IMR-90 (cell line): ENCODE measurements around the gene IBA57. TPM values are rescaled to one million over a fixed set of nuclear protein-coding genes. Genes with fewer than 3 reads are reported as not detected.

Source experiments
- ATAC-seq: fragments of 200-7000 bp; cut with Tn5 transposase; 2 replicates; pipeline ENCODE4 v1.9.1; 2020; ENCODE audit warnings: low read depth, mild to moderate bottlenecking, moderate library complexity
- BruUV-seq: library from RNA; stranded (reverse); fragments of 400-500 nt; replicated peaks from 2 replicates; lab custom pipeline; 2021; lab: Mats Ljungman, UMichigan
- CTCF ChIA-PET: fragments of 300-600 bp; formaldehyde crosslinking; extraction: SDS; loops from one replicate; lab custom pipeline; 2021; ENCODE audit warnings: antibody characterized with exemption; lab: Yijun Ruan, JAX
- POLR2A ChIA-PET: fragments of 300-600 bp; sonication (Branson Sonifier 250); formaldehyde crosslinking; loops from one replicate; lab custom pipeline; 2022; ENCODE audit warnings: antibody characterized with exemption; ENCODE audit not compliant: unreplicated experiment; lab: Charles Lee
- DNase-seq: peaks from one replicate; pipeline ENCODE4 v3.0.0; 2013
- H2AFZ ChIP-seq: replicated peaks from 2 replicates; pipeline ENCODE3; 2013; ENCODE audit warnings: low read length, mild to moderate bottlenecking; ENCODE audit not compliant: poor library complexity
- H2AK5ac ChIP-seq: 2 replicates; pipeline ENCODE4 v1.6.1; 2013; ENCODE audit warnings: low read depth, low read length, inconsistent platforms
- H2AK9ac ChIP-seq: replicated peaks from 2 replicates; pipeline ENCODE3; 2013; ENCODE audit warnings: mild to moderate bottlenecking, low read depth, low read length, moderate library complexity; ENCODE audit not compliant: poor library complexity
- H2BK120ac ChIP-seq: 2 replicates; pipeline ENCODE4 v1.6.1; 2013; ENCODE audit warnings: low read depth, low read length, inconsistent platforms
- H2BK15ac ChIP-seq: 3 replicates; pipeline ENCODE4 v1.6.1; 2013; ENCODE audit warnings: low read depth, low read length, inconsistent platforms
- H2BK20ac ChIP-seq: 2 replicates; pipeline ENCODE4 v1.6.1; 2013; ENCODE audit warnings: low read depth, mild to moderate bottlenecking, inconsistent platforms, low read length, moderate library complexity
- H2BK5ac ChIP-seq: 2 replicates; pipeline ENCODE4 v1.6.1; 2013; ENCODE audit warnings: mild to moderate bottlenecking, low read depth, low read length, inconsistent platforms; ENCODE audit not compliant: poor library complexity, severe bottlenecking
- H3K14ac ChIP-seq: replicated peaks from 2 replicates; pipeline ENCODE4 v1.6.1; 2013; ENCODE audit warnings: low read depth, low read length, inconsistent platforms
- H3K18ac ChIP-seq: 2 replicates; pipeline ENCODE4 v1.6.1; 2013; ENCODE audit warnings: low read depth, low read length, control low read depth
- H3K23ac ChIP-seq: 2 replicates; pipeline ENCODE4 v1.6.1; 2013; ENCODE audit warnings: low read depth, low read length, inconsistent platforms
- H3K27ac ChIP-seq: 2 replicates; pipeline ENCODE4 v1.5.1; 2013; ENCODE audit warnings: mild to moderate bottlenecking, control low read depth, low read length; ENCODE audit not compliant: insufficient read depth
- H3K27me3 ChIP-seq: 2 replicates; pipeline ENCODE4 v1.6.1; 2013; ENCODE audit warnings: low read length; ENCODE audit not compliant: control insufficient read depth, insufficient read depth
- H3K36me3 ChIP-seq: 2 replicates; pipeline ENCODE4 v1.6.1; 2013; ENCODE audit warnings: low read length, mixed read lengths; ENCODE audit not compliant: control insufficient read depth, insufficient read depth
- H3K4ac ChIP-seq: 2 replicates; pipeline ENCODE4 v1.6.1; 2013; ENCODE audit warnings: low read depth, low read length, inconsistent platforms
- H3K4me1 ChIP-seq: 2 replicates; pipeline ENCODE4 v1.6.1; 2013; ENCODE audit warnings: low read length, mixed read lengths; ENCODE audit not compliant: control insufficient read depth, insufficient read depth
- H3K4me2 ChIP-seq: 2 replicates; pipeline ENCODE4 v1.6.1; 2013; ENCODE audit warnings: low read depth, mild to moderate bottlenecking, control low read depth, low read length, moderate library complexity
- H3K4me3 ChIP-seq: 2 replicates; pipeline ENCODE4 v1.5.1; 2013; ENCODE audit warnings: low read depth, mild to moderate bottlenecking, control low read depth, low read length, moderate library complexity; ENCODE audit not compliant: insufficient read depth
- H3K56ac ChIP-seq: 2 replicates; pipeline ENCODE4 v1.6.1; 2013; ENCODE audit warnings: low read length, inconsistent platforms; ENCODE audit not compliant: insufficient read depth; ENCODE audit errors: extremely low read depth
- H3K79me1 ChIP-seq, 2 experiments: 2 replicates each; pipeline ENCODE4 v1.6.1; 2013; ENCODE audit warnings: low read length in 2 of 2, inconsistent platforms in 1 of 2, low read depth in 1 of 2
- H3K9ac ChIP-seq: 2 replicates; pipeline ENCODE4 v1.6.1; 2013; ENCODE audit warnings: low read depth, low read length, control low read depth
- H3K9me1 ChIP-seq: 2 replicates; pipeline ENCODE4 v1.6.1; 2013; ENCODE audit warnings: low read length, inconsistent platforms; ENCODE audit not compliant: insufficient read depth
- H3K9me3 ChIP-seq: 2 replicates; pipeline ENCODE4 v1.6.1; 2013; ENCODE audit warnings: low read length; ENCODE audit not compliant: control insufficient read depth, insufficient read depth
- H4K20me1 ChIP-seq: 2 replicates; pipeline ENCODE4 v1.6.1; 2013; ENCODE audit warnings: low read length, inconsistent platforms; ENCODE audit not compliant: insufficient read depth
- H4K5ac ChIP-seq: 2 replicates; pipeline ENCODE4 v1.6.1; 2013; ENCODE audit warnings: mild to moderate bottlenecking, low read depth, low read length, control low read depth
- H4K8ac ChIP-seq, 2 experiments: 2 replicates each; pipeline ENCODE4 v1.6.1; 2013; ENCODE audit warnings: low read depth in 2 of 2, low read length in 2 of 2, control low read depth in 1 of 2, inconsistent platforms in 1 of 2
- H4K91ac ChIP-seq: 2 replicates; pipeline ENCODE4 v1.6.1; 2013; ENCODE audit warnings: low read depth, low read length, inconsistent platforms; ENCODE audit not compliant: insufficient read depth
- BHLHE40 ChIP-seq: fragments of 150-350 bp; IDR thresholded peaks from 2 replicates; pipeline ENCODE4 v1.6.1; 2016; ENCODE audit warnings: mild to moderate bottlenecking, low read depth, low read length
- CEBPB ChIP-seq: IDR thresholded peaks from 2 replicates; pipeline ENCODE4 v1.6.1; 2012; ENCODE audit warnings: low read depth, low read length, improper control_type of control experiment
- CHD1 ChIP-seq: IDR thresholded peaks from 2 replicates; pipeline ENCODE4 v1.6.1; 2012; ENCODE audit warnings: low read depth, low read length, improper control_type of control experiment
- CTCF ChIP-seq: conservative IDR thresholded peaks from 2 replicates; pipeline ENCODE4 v1.5.1; 2012; ENCODE audit warnings: mild to moderate bottlenecking, low read depth, low read length, improper control_type of control experiment
- ELK1 ChIP-seq: fragments of 150-350 bp; IDR thresholded peaks from 2 replicates; pipeline ENCODE4 v1.6.1; 2016; ENCODE audit warnings: low read depth, mild to moderate bottlenecking, low read length, moderate library complexity, borderline replicate concordance
- FOS ChIP-seq: fragments of 150-350 bp; IDR thresholded peaks from 2 replicates; pipeline ENCODE4 v1.6.1; 2016; ENCODE audit warnings: low read depth, low read length
- MAFK ChIP-seq: IDR thresholded peaks from 2 replicates; pipeline ENCODE4 v1.6.1; 2012; ENCODE audit warnings: low read depth, low read length, improper control_type of control experiment
- MAZ ChIP-seq: IDR thresholded peaks from 2 replicates; pipeline ENCODE4 v1.6.1; 2012; ENCODE audit warnings: low read depth, mild to moderate bottlenecking, low read length, improper control_type of control experiment, moderate library complexity, borderline replicate concordance
- NFE2L2 ChIP-seq: fragments of 150-350 bp; IDR thresholded peaks from 2 replicates; pipeline ENCODE4 v1.6.1; 2016; ENCODE audit warnings: low read depth, mild to moderate bottlenecking, low read length
- POLR2A ChIP-seq: IDR thresholded peaks from 2 replicates; pipeline ENCODE4 v1.6.1; 2012; ENCODE audit warnings: mild to moderate bottlenecking, low read depth, low read length
- RAD21 ChIP-seq: IDR thresholded peaks from 2 replicates; pipeline ENCODE4 v1.6.1; 2012; ENCODE audit warnings: low read length, improper control_type of control experiment
- RCOR1 ChIP-seq: IDR thresholded peaks from 2 replicates; pipeline ENCODE4 v1.6.1; 2012; ENCODE audit warnings: mild to moderate bottlenecking, low read length, improper control_type of control experiment; ENCODE audit not compliant: insufficient replicate concordance
- RFX5 ChIP-seq: IDR thresholded peaks from 2 replicates; pipeline ENCODE4 v1.8.0; 2012; ENCODE audit warnings: low read depth, mild to moderate bottlenecking, low read length, moderate library complexity
- SMC3 ChIP-seq: fragments of 150-350 bp; IDR thresholded peaks from 2 replicates; pipeline ENCODE4 v1.6.1; 2016; ENCODE audit warnings: low read depth, mild to moderate bottlenecking, antibody characterized with exemption, low read length, moderate library complexity
- USF2 ChIP-seq: fragments of 150-350 bp; IDR thresholded peaks from 2 replicates; pipeline ENCODE4 v1.6.1; 2017; ENCODE audit warnings: mild to moderate bottlenecking, antibody characterized with exemption, low read length, low read depth
- WGBS, 2 experiments: methylation state at CpG; one replicate each; pipeline versions ENCODE4 v1.1.5 to v1.1.7; 2013; ENCODE audit warnings: missing lambda C conversion rate in 2 of 2; ENCODE audit not compliant: insufficient read length in 1 of 2; ENCODE audit errors: extremely low coverage in 2 of 2; 5-methylcytosine and 5-hydroxymethylcytosine counted together
- dilution Hi-C: fragments of 300-500 bp; cut with HindIII; formaldehyde crosslinking; loops from one replicate; pipeline ENCODE4 v1.14.3; 2018; ENCODE audit warnings: low sequenced_read_pairs; ENCODE audit not compliant: unreplicated experiment
- in situ Hi-C: fragments of 300-500 bp; cut with MboI; formaldehyde crosslinking; loops from 3 replicates; pipeline ENCODE4 v1.14.3; 2019; ENCODE audit warnings: low sequenced_read_pairs, inconsistent platforms, mixed read lengths
- intact Hi-C: fragments of 100-400 bp; cut with micrococcal nuclease; formaldehyde crosslinking; loops from 2 replicates; pipeline ENCODE4 v1.10.0; 2022
- polyA plus RNA-seq, 3 experiments: library from polyadenylated mRNA; depleted of rRNA; stranded (reverse); fragments of >200 nt; gene quantifications; 2 replicates each; pipeline ENCODE4 v1.2.3, GENCODE V29; 2012; ENCODE audit warnings: low replicate concordance in 1 of 3
- total RNA-seq: library from RNA; depleted of rRNA; stranded (reverse); fragments of >200 nt; gene quantifications from 2 replicates; pipeline ENCODE4 v1.2.3, GENCODE V29; 2012

IBA57 gene
- total and polyA plus RNA-seq, 2 of the 4 experiments (the other 2 are of a cell fraction), result 2.0 to 2.6 TPM

- WGBS, 2 experiments, result 83% methylated on average over 1 of the region's 15 CpGs; no CpG with 5 or more reads in 1 of the 2 experiments
- DNase-seq, result no peak
- intact Hi-C loops, result no loop called here
- TF ChIP-seq ELK1 (no peak), SMC3 (no peak), MAFK (no peak), USF2 (no peak), RAD21 (no peak), FOS (no peak), BHLHE40 (no peak), CEBPB (no peak), MAZ (no peak), NFE2L2 (no peak), CTCF (no peak), RCOR1 (no peak), CHD1 (no peak), POLR2A (no peak), RFX5 (no peak)
Observed at GRCh38 chr1:228205526-228206436, 40.2 kb downstream of the IBA57 start.

More at GRCh38 chr1:228205526-228206436, 40.2 kb downstream of the IBA57 start:
- H3K27me3 ChIP-seq, result no peaks in the 10 kb centered on the region
- no peak overlapping the region for H2BK120ac ChIP-seq
- in situ Hi-C loops, result no loop called here
- no peak overlapping the region for H4K91ac ChIP-seq
- no peak for ATAC-seq
- no peak overlapping the region for H4K8ac ChIP-seq
- H2AK5ac ChIP-seq, result no peak overlapping the region
- dilution Hi-C loops, result no loop called here
- peak overlapping the region; percentile 42; the same call in 1 of the 2 replicates for H3K23ac ChIP-seq
- no peak overlapping the region for H3K9ac ChIP-seq
- H2AK9ac ChIP-seq, result no peak overlapping the region
- no peak overlapping the region for H2BK5ac ChIP-seq
- no peaks in the 10 kb centered on the region for H3K36me3 ChIP-seq
- H3K14ac ChIP-seq, result no peak overlapping the region
- peaks cover 3% of the 10 kb centered on the region; the same call in 1 of the 2 replicates for H3K9me3 ChIP-seq
- H3K27ac ChIP-seq, result no peak overlapping the region
- CTCF ChIA-PET, result no interaction called here
- no peak overlapping the region for H2BK15ac ChIP-seq
- BruUV-seq, result no TSS peak
- no peak overlapping the region for H3K4me3 ChIP-seq
- peak overlapping the region; percentile 17 for H2AFZ ChIP-seq
- no peaks in the 10 kb centered on the region for H4K20me1 ChIP-seq
- no peak overlapping the region for H2BK20ac ChIP-seq
- H3K4me2 ChIP-seq, result no peak overlapping the region
- POLR2A ChIA-PET, result no interaction called here
- H3K56ac ChIP-seq, result no peak overlapping the region
- no peaks in the 10 kb centered on the region for H3K79me1 ChIP-seq
- no peak overlapping the region for H3K18ac ChIP-seq
- peaks cover 4% of the 10 kb centered on the region; the same call in 1 of the 2 replicates for H3K4me1 ChIP-seq
- H4K5ac ChIP-seq, result no peak overlapping the region
- H3K4ac ChIP-seq, result no peak overlapping the region
- H3K9me1 ChIP-seq, result no peaks in the 10 kb centered on the region
